ENCODE results near the gene INSC.
A peak's percentile ranks its signal among the peaks of the same experiment; 100 is the strongest.

The INSC gene

DNA sequence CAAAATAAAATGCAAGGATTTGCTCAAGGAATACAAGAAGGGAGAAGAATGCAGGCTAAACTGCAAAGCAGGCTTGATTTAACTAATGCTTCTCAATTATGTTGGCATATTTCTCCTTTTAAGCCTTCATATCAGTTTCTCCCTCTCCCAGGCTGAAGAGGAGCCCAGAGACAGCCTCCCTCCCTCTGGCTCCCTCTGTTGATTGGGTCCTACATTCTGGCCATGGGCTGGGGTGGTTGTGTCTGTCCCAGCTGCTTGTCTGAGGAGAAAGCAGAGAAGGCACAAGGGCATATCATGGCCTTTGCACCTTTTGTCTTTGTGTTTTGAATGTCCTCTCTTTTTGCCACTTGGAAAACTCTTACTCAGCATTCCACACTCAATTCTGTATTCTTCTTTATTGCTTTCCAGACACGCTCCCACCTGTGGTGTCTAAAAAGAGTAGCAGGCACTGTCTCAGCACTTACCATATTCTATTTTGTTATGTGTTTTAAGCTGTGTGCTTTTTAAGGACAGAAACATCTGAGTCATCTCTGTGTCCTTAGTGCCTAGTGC lies 77.4 kb downstream of the INSC start:
- DNase-seq, result no peak

DNA sequence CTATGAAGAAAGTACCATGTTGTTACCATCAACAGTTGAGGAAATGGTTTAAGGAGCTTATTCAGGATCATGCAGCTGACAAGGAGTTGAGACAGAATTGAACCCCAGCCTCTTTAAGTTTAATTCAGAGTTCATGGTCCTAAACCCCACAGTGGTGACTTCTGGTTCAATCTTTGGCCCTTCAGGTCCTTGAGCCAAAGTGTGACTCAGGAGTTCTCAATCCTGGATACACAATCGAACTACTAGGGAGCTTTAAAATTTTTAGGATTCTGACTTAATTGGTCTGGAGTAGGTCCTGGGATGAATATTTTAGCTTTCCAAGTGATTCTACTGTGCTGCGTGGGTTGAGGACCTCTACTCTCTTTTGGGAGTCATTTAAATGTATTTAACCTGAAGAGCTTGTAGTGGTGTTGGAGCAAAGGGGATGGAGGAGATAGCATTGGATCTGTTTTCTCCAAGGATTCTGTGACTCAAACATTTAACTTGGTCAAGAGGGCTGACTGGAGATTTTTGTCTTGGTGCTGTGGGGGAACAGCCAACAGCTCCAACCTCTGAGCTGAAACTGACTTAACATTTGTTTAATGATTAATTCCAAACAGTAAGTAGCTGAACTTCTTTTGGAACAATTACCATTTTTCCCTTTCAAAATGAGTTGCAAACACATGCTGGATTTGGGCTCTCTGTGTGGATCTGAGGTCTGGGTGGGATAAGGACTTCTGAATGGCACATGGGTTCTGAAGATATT lies 80.1 kb downstream of the INSC start:
- no peak for DNase-seq

DNA sequence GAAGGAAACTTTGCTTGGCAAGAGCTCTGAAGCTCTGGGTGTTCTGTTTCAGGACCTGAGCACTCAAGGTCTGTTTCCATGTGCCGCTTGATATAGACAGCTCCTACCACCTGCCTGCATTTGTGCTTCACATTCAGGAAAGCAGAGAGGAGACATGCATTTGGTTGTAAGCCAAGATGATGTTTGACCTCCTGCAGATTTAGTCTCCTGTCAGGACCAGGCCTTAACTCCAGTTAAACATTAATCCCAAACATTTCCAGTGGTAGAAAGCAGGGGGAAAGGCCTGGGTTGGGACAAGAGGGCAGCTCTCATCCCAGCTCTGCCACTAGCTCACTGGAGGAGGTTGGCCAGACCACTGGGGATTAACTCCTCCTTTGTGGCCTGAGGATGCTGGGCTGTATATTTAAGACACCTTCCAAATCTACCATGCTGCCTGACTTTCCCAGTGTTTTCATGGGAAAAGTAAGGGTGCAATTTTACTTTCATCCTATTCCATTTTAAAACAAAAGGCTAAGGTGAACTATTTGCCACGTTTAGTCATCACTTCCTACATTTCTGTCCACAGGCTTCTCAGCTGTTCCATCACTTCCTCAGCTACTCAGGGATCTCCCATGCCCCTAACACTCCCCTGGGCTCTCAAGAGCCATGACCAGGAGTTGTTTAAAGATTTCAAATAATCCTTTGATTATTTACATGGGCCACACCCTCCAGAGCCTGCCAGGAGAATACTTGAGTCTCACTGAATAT lies 80.9 kb downstream of the INSC start:
- no peak for DNase-seq

DNA sequence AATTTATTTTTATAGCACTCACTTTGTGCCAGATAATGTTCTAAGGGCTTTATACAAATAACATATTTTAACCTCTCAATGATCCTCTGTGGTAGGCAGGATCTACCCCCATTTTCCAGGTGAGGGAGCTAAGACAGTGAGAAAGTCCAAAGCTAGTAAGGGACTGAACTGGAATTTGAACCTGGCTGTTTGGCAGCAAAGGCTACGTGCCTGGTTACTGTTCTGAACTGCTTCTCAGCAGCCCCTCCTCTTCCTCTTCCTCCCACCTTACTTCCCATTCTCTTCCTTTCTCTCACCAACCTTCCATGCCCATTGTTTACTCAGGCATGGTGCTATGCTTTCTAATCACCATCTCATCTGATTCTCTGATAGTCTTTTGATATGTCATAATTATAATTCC lies 82.0 kb downstream of the INSC start:
- no peak for DNase-seq

DNA sequence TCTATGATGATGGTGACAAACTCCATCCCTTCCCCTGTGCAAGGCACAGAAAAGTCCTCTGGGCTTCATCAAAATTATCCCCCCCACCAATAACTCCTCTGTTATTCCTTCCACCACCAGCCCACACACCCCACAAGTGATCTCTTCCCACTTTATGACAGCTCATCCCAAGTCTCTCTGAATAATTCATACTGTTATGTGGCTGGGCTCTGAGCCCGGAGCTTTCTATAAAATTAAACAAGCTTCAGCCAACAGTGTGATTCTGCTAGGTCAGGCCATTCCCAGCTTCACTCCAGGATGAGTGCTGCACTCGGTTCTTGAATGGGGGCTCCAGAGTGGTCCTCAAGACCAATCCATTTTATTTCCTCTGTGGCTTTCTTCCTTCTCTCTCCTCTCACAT lies 83.0 kb downstream of the INSC start:
- no peak for DNase-seq

DNA sequence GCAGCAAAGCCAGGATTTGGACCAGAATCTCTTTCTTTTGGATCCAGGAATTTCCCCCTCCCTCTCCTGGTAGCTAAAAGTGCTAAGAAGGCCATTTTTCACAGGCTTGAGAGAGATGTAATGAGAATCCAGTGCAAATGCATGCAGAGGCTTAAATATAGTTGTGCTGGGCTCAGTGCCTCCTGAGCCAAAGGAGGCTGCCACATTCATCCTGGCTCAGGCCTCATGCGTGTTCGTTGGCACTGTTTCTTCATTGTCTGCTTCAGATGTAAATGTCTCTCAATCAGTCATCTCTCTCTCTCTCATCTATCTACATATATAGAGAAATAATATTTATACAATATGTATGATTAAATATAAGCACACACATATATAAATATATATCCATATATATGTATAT lies 83.6 kb downstream of the INSC start:
- DNase-seq, result no peak

DNA sequence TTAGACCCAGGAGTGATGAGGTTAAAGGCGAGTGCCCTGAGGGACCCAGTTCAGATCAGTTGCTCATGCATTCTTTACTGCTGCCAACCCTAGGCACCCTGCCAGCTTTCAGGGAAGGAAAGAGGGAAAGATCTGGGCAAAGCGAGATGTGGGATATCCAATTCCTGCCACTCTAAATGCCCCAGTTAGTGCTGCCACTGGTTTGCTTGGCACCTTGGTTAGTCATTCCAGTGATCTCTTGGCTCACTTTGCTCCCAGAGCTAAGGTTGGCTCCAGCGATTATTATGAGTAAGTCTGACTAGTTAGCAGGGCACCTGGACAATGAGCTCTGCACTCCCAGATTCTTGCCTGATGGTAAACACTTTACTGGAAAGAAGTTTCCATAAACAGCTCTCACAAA lies 85.0 kb downstream of the INSC start:
- no peak for DNase-seq

DNA sequence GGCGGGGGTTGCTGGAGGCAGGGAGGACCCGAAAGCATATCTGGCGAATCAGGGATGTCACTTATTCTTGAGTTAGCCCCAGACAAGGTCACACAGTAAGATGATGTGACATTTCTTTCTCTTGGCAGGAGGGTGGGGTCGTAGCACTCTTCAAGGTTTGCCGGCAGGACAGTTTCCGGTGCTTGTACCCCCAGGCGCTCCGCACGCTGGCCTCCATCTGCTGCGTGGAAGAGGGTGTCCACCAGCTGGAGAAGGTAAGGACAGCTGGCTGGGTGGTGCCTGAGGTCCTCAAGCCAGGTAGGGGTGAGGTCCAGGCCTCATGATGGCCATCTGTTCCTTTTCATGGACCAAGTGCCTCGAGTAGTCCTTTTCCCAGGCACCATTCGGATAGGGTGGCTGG lies 86.0 kb downstream of the INSC start:
- DNase-seq, result no peak

DNA sequence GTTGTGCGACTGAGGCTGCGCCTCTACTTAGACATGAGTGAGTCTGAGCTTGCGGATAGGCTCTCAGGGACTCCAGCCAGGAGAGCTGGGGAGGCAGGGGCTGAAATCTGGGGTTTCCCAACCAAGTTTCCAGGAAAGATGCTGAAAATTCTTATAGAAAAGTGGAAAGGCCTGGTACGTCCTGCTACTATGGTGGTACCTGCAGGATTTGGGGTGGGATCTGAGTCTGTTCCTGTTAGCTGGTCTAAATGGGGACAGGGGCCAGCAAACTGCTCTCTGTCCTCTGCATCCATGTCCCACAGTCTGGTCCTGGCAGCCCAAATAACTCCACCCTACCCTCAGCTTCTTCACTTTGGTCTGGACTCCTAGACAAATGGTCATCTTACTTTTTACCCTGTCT lies 86.9 kb downstream of the INSC start:
- DNase-seq, result no peak

DNA sequence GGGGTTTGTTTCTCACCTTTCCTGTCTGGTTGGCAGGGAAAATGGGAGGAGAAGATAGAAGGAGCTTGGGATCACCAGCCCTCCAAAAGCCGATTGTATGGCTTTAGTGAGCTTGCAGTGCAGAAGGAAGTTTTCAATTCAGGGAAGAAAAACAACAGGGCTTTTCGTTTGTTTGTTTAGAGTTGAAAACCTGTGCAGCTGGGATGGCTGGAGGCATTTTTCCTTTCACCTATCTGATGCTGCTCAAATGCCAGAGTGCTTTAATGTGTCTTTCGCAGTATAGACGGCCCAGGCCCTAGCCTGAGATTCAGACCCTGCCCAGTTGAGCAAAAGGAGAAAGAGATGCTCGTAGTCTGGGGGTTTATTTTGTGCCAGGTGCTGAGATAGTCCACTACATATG lies 87.9 kb downstream of the INSC start:
- no peak for DNase-seq

DNA sequence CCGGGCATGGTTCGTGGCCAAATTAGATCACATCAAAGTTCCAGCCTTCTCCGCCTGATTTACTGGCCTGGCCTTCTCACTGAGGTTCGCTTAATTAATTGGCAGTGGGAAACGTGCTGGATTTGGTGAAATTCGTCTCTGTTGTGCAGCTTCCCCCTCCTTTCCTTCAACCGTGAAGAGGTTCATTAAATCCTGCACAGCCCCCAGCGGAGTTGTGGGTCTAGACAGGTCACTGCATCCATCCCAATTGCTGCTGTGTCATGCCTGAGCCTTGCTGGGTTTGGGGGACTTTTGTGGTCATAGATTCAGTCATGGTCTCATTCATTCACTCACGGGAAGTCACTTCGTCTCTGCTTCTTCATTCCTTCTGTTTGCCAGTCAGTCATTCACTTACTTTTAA lies 90.0 kb downstream of the INSC start:
- DNase-seq, result no peak

DNA sequence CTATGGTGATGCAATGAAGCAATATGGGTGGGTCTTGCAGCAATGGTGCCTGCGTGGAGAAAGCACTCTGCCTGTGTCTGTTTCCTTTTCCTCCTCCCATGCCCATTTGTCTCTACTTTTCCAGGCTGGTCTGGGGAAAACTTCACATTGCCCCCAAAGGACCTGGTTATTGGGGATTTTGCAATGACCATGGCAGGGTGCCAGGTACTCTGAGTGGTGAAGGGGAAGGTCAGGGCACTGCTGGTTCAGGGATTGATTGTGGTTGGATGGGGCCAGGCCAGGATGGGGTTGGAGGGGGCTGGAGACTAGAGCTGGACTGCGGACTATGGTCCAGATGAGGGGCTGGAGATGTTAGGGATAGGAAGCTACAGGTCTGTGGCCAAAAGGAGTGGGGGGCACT lies 92.1 kb downstream of the INSC start:
- DNase-seq, result no peak

DNA sequence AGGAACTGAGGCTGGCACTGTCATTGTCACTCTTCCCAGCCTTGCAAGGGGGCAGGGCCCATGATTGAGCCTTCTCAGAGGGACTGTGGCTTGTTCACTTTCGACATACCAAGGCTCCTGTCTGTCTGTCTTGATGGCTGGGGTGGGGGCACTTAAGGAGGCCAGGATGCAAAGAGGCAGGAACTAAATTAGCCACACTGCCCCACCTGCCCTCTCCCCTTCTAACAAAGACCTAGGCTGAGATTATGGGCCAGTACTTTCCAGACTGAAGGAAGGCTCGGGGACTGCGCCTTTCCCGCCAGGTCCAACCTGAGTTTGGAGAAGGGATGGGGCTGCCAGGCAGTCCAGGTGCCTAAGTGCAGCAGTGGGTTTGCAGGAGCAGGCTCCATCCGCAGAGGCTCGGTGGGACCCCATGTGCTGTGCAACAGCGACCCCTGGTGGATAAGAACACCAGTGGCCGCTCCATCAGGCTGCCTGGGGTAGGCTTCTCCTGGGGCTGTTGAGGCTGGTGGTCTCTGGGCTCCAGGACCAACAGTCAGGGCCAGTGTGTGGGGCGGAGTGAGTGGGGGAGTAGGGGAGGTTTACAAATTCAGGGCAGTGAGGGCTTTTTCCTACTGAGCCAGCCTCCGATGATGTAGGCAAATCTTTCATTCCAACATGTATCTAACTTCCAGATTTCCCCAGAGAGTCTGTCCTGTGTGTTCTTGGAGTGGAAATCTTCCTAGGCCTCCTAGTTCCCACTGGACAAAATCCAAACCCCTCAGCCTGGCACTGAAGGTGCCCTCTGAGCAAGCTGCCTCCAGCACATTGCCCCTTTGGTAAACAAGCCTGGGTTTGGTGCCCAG lies 93.9 kb downstream of the INSC start:
- peak; percentile 84 for DNase-seq

DNA sequence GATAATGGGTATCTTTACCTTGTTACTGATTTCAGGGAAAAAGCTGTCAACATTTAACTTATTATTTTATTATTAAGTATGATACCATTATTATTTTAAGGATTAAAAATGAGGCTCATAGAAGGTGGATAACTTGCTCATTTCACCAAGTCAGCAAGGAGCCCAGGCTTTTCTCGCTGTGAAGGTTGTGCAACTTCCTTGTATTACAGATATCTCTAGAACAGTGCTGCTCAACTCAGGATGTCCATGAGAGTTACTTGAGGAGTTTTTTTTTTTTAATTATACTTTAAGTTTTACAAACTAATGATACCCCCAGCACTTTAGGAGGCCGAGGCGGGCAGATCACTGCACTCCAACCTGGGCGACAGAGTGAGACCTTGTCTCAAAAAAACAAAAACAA lies 98.2 kb downstream of the INSC start:
- DNase-seq, result no peak

DNA sequence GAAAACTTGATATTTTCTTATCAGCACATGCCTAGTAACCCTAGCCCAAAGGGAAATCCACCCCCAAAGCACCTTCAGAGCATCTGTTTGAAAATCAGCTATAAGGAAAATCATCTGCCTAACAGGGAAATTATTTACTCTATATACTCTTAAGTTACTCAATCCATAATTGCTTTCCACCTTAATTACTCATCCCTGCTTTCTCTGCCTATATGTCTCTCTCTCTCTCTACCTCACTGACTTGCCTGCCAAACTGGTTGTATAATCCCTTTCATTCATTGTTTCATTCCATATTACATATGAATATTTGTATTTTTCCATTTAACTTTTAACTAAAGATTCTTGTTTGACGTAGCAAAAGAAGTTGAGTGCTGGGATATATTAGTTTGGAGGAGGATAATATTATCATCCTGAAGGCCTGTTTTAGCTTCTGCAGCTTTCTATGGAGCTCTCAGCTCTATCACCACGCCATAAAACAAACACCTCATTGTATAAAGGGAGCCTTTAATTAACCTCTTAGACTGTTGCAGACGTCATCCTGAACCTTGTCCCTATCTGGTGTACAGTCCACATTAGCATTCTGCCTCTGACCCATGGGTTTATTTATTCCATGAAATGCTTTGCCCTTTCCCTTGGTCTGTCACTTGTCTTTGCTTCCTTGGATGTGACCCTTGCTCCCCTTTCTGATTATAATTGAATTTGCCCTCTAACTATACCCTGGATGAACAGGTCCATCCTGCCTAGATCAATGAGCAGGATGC lies 98.9 kb downstream of the INSC start:
- no peak for DNase-seq

DNA sequence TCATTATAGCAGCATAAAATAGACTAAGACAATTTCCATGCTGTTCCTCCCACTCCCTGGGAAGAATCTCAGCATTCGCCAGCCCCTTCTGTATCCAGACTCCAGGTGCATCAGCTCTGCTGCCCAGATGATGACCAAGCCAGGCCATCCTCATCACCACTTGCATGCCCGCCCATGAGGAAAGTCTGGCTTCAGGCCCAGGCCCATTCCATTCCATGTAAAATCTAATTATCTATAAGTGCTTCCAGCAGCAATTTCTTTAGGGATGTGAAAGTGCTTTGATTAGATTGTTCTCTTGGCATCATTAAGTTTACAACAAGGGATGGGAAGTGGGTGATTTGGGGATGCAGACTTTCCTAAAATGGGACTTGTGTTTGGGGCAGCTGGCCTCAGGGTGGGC lies 100.3 kb downstream of the INSC start:
- DNase-seq, result no peak

DNA sequence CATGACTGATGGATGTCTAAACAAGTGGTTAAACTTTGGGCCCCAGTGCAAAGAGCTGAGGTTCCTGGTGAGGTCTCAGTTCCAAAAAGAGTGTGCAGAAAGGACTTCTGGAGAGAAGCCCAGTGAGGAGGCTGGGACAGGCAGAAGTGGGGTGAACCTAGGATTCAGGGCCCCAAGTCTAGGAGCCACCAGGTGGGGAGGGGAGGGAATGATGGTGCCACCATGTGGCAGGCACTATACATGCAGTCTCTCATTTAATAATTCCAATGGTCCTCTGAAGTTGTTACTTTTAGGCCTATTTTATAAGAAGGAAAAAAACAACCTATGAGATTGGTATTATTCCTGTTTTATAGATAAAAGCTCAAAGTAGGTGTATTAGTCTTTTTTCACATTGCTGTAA lies 102.0 kb downstream of the INSC start:
- peak; percentile 6 for DNase-seq

DNA sequence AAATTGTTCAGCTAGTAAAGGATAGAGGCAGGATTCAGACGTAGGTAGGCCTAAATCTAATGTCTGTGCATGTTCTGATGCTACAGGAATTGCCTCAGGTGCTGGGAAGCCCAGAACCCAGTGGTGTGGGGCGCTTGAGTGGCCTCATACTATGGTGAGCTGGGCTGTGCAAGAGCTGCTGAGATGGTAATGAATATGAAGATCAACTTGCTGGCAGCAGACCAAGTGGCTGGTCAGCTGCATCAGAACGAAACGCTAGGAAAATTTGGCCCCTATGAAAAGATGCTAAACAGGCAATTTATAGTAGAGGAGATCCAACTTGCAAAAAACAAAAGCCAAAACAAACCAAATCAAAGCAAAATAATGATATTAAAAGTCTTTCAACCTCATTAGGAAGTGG lies 102.7 kb downstream of the INSC start:
- DNase-seq, result no peak

DNA sequence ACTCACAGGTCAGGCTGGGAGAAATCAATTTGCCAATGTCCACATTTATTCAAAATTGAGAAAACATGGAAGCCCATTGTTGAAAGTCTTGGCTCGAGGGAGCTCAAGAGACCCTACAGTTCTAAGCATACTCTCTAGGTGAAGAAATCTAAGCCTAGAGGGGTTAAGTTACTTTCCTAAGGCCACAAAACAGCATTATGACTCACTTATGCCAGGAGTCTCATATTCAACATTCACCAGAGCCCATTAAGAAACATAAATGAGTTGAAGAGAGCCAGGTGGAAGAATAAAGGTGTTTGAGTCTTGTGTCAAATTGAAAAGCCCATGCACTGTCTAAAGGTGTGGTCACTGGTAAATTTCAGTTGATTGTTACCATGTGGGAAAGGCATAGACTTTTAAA lies 108.1 kb downstream of the INSC start:
- no peak for DNase-seq

DNA sequence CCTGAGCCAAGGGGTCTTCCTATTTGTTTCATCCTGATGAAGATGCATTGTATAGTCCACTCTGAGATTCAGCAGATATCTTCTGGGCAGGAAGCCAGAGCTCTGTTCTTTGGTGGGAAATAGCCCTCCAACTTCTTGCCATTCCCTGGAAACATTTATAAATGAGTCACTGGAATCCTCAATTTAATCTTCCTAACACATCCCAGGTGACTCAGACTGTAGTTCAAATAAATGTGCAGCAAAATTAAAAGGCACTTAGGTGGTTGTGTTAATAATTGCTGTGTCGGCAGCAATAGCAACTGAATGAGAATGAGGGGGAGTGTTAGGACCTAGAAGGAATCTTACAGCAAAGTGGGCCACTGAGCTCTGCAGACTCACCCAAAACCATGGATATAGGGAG lies 108.6 kb downstream of the INSC start:
- no peak for DNase-seq

DNA sequence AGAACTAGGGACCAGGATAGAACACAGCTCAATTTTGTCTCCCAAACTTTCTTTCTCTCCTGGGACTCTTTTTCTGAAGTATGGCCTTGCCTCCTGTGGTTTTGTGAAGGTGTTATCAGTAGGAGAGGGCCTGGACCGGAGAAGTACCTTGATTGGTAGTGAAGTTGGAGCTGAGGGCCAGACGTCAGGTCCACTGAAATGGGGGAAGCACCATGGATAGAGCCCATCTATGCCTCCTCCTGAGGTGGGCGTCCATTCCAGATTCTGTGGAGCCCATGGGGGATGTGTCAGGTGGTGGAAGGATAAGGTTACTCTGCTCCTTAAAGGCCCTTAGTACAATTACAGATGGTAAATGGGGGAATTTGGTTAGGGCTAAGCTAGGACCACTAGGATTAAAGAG lies 109.7 kb downstream of the INSC start:
- DNase-seq, result no peak

DNA sequence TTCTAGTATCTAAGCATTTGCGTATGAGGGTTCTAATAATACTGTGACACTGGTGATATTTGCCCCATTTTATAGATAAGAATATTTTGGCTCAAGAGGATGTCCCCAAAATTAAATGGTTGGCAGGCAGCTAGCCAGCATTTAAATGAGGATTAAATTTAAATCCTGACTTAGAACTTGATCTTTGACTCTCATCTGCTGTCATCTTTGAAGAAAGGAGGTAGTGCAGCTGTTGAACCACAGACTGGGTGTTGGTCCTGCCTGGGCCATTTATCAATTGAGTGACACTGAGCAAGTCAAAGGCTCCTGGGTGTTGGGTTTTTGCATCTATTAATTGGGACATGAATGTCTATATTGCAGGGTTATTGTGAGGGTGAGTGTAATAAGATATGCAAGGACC lies 112.3 kb downstream of the INSC start:
- no peak for DNase-seq

DNA sequence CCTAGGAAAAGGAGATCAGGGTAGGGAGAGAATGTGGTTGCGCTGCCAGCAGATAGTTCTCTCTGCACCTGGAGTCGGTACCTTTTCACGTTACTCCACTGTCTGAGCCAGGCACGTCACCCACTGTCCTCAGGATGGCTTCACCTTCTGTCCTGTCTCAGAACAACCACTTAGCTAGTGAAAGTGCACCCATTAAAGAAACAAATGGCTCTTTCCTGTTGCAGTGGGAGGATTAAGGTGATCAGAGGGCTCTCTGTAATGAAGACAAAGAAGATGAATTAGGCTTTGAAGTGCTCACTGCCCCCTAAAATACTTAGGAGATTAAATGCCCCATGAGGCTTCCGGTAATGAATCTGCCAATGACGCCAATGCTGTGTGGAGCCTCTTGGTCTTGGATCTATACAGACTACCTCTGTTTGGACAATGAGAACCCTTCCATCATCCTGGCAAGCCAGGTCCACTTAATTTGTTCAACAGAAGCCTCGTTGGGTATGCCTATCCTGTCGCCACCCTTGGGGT lies 113.7 kb downstream of the INSC start:
- no peak for DNase-seq

Data from activated CD4-positive, alpha-beta T cell treated with anti-CD3 and anti-CD28 coated beads for 48 hours (primary cell).